ENCODE results near the gene TBPL1.

Gene TBPL1

DNA sequence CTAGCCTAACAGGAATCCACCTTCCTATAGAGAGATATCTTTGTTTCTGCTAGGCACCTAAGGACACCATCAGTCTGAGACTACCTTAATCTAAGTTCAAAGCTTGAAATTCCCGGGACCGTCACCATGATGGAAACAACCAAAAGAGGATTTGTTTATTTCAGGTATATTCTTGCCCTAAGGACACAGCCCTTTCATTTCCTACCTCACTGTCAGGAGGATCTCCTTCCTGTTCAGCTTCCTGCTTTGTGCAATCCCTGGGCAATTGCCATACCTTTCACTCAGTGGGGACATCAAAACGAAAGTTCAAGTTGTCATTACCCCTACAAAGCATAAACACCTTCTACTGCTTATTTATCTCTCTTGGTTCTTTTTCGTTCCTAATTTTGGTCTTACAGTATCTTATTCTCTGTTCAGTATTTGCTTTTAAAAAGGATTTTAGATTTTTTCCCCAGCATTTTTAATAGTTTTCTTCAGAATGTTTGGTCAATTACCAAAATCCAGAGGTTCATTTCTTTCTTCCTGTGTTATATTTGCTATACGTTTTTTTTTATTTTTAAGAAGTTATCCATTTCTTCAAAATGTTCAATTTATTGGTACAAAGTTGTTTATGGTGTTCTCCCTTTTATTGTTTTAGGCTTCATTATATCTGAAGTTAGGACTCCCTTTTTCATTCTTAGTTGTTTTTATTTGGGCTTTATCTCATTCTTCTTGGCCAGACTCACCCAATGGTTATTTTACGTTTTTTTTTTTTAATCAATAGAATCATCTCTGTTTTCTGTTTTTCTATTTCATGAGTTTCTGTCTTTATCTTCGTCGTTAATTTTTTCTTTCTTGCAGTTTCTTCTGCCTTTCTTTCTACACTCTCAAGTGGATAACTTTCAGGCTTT, 13.0 kb upstream of the TBPL1 start:
- DNase-seq (ENCODE audit: low read depth), result no peak
- H3K4me3 ChIP-seq (replicated peaks; ENCODE audit: low read depth, low read length), result no peak overlapping the region
- no peak for TF ChIP-seq CTCF (IDR thresholded peaks at IDR 0.05; ENCODE audit: low read length, missing control alignments)

- DNase-seq (ENCODE audit: low read depth), result peak; percentile 21
- H3K4me3 ChIP-seq (replicated peaks; ENCODE audit: low read depth, low read length), result no peak overlapping the region
- TF ChIP-seq CTCF (IDR thresholded peaks at IDR 0.05; ENCODE audit: low read length, missing control alignments), result no peak
These were observed 7.9 kb upstream of the TBPL1 start for GRCh38 chr6:133945158-133945557.

DNA sequence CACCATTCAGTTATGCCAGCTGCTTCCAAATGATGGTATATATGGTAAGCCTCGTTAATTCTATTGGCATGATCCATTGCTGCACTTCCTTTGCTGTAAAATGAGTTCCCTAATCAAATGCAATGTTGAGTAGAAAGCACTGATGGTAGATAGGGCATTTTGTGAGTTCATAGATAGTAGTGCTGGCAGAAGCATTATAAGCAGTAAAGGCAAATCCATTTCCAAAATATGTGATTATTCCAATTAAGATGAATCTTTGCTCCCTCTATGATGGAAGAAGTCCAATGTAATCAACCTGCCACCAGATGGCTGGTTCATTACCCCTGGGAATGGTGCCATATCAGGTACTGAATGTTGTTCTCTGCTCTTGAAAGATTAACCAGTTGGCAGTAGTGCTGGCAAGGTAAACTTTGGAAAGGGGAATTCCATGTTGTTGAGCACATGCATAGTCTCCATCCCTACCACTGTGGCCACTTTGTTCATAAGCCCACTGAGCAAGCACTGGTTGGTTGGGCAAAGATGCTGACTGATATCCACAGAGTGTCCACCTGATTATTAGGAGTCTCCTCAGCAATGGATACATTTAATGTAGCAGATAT, 5.6 kb upstream of the TBPL1 start:
- no peak for TF ChIP-seq CTCF (IDR thresholded peaks at IDR 0.05; ENCODE audit: low read length, missing control alignments)
- H3K4me3 ChIP-seq (replicated peaks; ENCODE audit: low read depth, low read length), result no peak overlapping the region
- no peak for DNase-seq (ENCODE audit: low read depth)

DNA sequence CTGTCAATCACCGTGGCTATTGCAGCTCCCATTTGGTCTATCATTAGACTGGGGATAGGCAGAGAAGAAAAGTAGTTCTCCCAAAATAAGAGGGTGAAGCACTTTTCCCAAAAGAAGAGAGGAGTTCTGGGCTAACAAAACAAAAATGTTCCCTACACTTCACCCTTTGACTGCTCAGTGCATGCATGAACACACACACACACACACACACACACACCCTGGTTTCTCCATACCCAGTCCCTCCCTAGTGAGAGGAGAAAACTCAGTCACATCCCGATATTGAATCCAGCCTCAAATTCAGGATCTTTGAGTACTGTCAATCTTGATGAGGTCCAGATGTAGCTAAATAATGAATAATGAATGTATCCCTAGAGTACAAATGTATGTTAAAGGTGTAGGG, 4.6 kb upstream of the TBPL1 start:
- no peak overlapping the region for H3K4me3 ChIP-seq (replicated peaks; ENCODE audit: low read depth, low read length)
- DNase-seq (ENCODE audit: low read depth), result no peak
- no peak for TF ChIP-seq CTCF (IDR thresholded peaks at IDR 0.05; ENCODE audit: low read length, missing control alignments)

DNA sequence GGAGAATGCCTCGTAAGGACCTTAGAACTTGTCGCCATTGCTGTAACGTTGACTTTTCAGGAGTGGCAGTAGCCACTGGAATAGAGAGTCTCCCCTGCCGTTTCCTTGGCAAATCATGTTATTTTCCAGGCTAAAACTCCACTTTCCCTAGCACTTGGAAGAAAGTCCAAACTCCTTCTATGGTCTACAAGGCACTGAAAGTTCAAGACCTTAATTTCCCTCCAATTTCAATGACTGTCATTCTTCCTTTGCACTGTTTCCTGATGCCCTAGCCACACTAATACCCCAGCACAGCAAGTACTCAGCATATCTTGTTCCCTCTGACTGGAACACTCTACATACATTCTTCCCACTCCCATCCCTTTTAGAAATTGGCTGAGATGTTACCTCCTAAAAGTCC, 1.8 kb upstream of the TBPL1 start:
- no peak for TF ChIP-seq CTCF (IDR thresholded peaks at IDR 0.05; ENCODE audit: low read length, missing control alignments)
- DNase-seq (ENCODE audit: low read depth), result no peak
- H3K4me3 ChIP-seq (replicated peaks; ENCODE audit: low read depth, low read length), result peak overlapping the region; percentile 87

DNA sequence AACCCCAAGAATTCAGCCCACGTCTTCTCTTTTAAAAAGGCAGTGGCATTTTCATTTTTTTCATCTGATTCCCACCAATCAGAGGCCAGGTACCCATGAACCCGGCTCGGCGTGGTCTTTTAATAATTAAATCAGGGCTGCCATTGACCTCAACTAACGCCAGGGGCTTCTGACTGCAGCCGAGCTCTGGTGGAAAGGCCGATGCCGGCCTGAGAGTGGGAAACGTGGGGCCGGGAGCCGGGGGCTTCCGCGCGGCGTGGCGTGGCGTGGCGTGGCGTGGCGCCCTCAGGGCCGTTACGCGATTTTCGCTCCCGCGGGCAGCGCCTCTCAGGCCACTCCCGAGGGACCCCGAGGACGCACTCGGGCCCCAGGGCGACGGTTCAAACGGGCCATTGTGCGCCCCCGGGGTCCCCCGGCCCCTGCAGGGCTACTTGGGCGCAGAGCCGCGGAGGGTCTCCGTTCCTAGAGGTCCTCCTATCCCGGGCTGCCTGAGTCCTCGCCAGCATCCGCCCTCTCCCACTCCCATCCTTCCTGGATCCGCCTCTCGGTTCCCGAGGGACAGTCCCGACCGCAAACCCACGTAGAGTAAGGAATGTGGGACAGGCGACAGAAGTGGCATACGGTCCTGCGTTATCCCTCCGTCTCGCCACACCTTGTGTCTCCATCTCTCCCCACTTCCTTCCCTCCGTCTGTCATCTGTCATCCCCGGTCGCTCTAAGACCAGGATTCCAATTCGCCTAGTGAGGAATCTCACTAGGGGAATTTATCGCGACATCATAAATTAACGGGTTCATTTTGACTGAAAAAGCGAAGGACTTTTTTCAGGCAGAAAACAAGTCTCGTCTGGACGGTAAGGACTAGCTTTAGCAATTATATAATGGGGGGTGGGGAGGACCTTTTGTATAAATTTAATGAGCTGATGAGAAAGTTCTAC, 876 bp upstream of the TBPL1 start:
- peak; percentile 36 for TF ChIP-seq CTCF (IDR thresholded peaks at IDR 0.05; ENCODE audit: low read length, missing control alignments)
- peak overlapping the region; percentile 87 for H3K4me3 ChIP-seq (replicated peaks; ENCODE audit: low read depth, low read length)
- peak; percentile 79 for DNase-seq (ENCODE audit: low read depth)
